Hematopoietic multipotent progenitor cell treated with erythropoietin and hydrocortisone succinate and interleukin-3 and kit ligand, for 15 days (in vitro differentiated cells): ENCODE results near the gene CPTP.
A peak's percentile ranks its signal among the peaks of the same experiment; 100 is the strongest.
"Not testable (repeated sequence)": the region's sequence is repeated elsewhere in the genome, so short reads cannot be mapped to it uniquely, and the experiment has no call there.

ENCODE experiments used
- DNase-seq: peaks from one replicate; pipeline ENCODE4 v3.0.0-alpha.2; 2015; ENCODE audit warnings: low spot score

CPTP gene

GRCh38 chr1:1306661-1307260, 17.8 kb upstream of the CPTP start:
- no peak for DNase-seq

GRCh38 chr1:1307261-1307922, 17.2 kb upstream of the CPTP start:
- no peak for DNase-seq

GRCh38 chr1:1307923-1308755, 16.5 kb upstream of the CPTP start, which contains the start of the genes ACAP3 and PUSL1:
Gene ACAP3 (minus strand): TSS chr1:1307930. CDS start chr1:1307815, 115 bp downstream.
Gene PUSL1 (plus strand): TSS chr1:1308597. CDS start chr1:1308644, 47 bp downstream.
- peak; percentile 93 for DNase-seq

- DNase-seq: no peak
These were observed 15.8 kb upstream of the CPTP start for GRCh38 chr1:1308756-1309250.

- no peak for DNase-seq
These were observed 15.1 kb upstream of the CPTP start for GRCh38 chr1:1309251-1310108.

GRCh38 chr1:1310109-1310385, 14.6 kb upstream of the CPTP start:
- no peak for DNase-seq

GRCh38 chr1:1310476-1311053, 14.0 kb upstream of the CPTP start:
- no peak for DNase-seq

- no peak for DNase-seq
These were observed 13.2 kb upstream of the CPTP start for GRCh38 chr1:1311107-1312104.

GRCh38 chr1:1312450-1313314, 11.9 kb upstream of the CPTP start:
- DNase-seq: no peak

GRCh38 chr1:1313500-1314236, 10.9 kb upstream of the CPTP start:
- DNase-seq: no peak

- no peak for DNase-seq
These were observed 10.4 kb upstream of the CPTP start for GRCh38 chr1:1314237-1314586.

- no peak for DNase-seq
These were observed 9.8 kb upstream of the CPTP start for GRCh38 chr1:1314678-1315335.

GRCh38 chr1:1315435-1315954, 9.1 kb upstream of the CPTP start:
- DNase-seq: no peak

- not testable (repeated sequence) for DNase-seq
These were observed 8.4 kb upstream of the CPTP start for GRCh38 chr1:1316199-1316598.

- no peak for DNase-seq
These were observed 7.2 kb upstream of the CPTP start for GRCh38 chr1:1317420-1317819.

- DNase-seq: peak; percentile 70
These were observed 6.4 kb upstream of the CPTP start for GRCh38 chr1:1318131-1318652.

GRCh38 chr1:1318777-1319645, 5.6 kb upstream of the CPTP start:
- DNase-seq: no peak
